Lower leg skin (tissue), 4 donors: ENCODE data around the gene KCNG2. TPM values are rescaled to one million over a fixed set of nuclear protein-coding genes. Genes with fewer than 3 reads are reported as not detected.

Experiments
- DNase-seq, 2 donors: peaks; one replicate each; pipeline ENCODE4 v3.0.0-alpha.2; 2019; ENCODE audit warnings: low spot score in 2 of 2
- H3K4me3 ChIP-seq: fragments of 200-600 bp; sonication (generic); 2 replicates; pipeline ENCODE4 v1.5.1; 2017; ENCODE audit warnings: mild to moderate bottlenecking, low read depth; ENCODE audit not compliant: poor library complexity, severe bottlenecking
- POLR2A ChIP-seq, 2 donors: fragments of 450-650 bp; IDR thresholded peaks; one replicate each; pipeline ENCODE4 v1.6.1; 2016 to 2017; ENCODE audit warnings: antibody characterized with exemption in 2 of 2, mild to moderate bottlenecking in 1 of 2, moderate library complexity in 1 of 2
- WGBS, 2 donors: methylation state at CpG; one replicate each; pipeline ENCODE4 v1.1.5; 2018; 5-methylcytosine and 5-hydroxymethylcytosine counted together
- intact Hi-C: fragments of 100-400 bp; cut with DNase I; formaldehyde crosslinking; loops from one replicate; pipeline ENCODE4 v1.15.0; 2023; ENCODE audit warnings: low total_unique reads
- total RNA-seq, 4 donors: library from RNA; depleted of rRNA; stranded (reverse); fragments of >200 nt; gene quantifications; one replicate each; pipeline ENCODE4 v1.1.0, GENCODE V29; 2016
- TF ChIP-seq, protein P1 (sequence below), 3 donors: fragments of 450-650 bp; IDR thresholded peaks; one replicate each; pipeline ENCODE4 v1.5.1; 2016; ENCODE audit warnings: antibody characterized with exemption in 3 of 3, mild to moderate bottlenecking in 3 of 3, moderate library complexity in 2 of 3

The KCNG2 gene
- total RNA-seq, 4 donors from 2014 or later, result 0.84 TPM; not detected in 3

DNA sequence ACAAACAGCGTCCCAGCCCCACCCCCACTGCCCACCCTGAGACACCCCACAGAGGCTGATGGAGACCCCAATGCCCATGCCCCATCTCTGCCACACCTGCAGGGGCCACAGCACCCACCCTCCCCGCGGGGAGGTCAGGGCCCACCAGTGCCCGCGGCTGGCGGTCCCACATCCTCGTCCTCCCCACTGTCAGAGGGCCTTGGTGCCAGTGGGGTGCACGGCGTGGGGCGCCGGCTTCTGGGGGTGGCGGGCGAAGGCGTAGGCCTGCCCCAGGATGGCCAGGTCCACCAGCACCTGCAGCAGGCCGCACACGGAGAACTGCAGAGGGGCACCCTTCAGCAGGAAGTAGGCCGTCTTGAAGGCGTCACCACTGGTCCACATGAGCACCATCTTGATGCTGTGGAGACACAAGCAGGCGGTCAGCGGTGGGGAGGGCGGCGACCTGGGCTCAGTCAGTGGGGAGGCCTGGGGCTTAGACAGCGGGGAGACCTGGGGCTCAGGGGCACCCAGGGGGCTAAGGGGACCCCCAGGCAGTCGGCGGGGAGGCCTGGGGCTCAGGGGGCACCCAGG is 106.1 kb downstream of the KCNG2 start:
- TF ChIP-seq POLR2A (IDR thresholded peaks at IDR 0.05), result no peak
- TF ChIP-seq, protein P1, sequence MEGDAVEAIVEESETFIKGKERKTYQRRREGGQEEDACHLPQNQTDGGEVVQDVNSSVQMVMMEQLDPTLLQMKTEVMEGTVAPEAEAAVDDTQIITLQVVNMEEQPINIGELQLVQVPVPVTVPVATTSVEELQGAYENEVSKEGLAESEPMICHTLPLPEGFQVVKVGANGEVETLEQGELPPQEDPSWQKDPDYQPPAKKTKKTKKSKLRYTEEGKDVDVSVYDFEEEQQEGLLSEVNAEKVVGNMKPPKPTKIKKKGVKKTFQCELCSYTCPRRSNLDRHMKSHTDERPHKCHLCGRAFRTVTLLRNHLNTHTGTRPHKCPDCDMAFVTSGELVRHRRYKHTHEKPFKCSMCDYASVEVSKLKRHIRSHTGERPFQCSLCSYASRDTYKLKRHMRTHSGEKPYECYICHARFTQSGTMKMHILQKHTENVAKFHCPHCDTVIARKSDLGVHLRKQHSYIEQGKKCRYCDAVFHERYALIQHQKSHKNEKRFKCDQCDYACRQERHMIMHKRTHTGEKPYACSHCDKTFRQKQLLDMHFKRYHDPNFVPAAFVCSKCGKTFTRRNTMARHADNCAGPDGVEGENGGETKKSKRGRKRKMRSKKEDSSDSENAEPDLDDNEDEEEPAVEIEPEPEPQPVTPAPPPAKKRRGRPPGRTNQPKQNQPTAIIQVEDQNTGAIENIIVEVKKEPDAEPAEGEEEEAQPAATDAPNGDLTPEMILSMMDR (IDR thresholded peaks at IDR 0.05), result no peak
- intact Hi-C loops, result no loop called here
- 98 to 99% methylated on average over 19 to 24 of the region's 25 CpGs for WGBS, 2 donors
- H3K4me3 ChIP-seq, result no peak overlapping the region
- peak in 1 of 2 donors; percentile 84 for DNase-seq

DNA sequence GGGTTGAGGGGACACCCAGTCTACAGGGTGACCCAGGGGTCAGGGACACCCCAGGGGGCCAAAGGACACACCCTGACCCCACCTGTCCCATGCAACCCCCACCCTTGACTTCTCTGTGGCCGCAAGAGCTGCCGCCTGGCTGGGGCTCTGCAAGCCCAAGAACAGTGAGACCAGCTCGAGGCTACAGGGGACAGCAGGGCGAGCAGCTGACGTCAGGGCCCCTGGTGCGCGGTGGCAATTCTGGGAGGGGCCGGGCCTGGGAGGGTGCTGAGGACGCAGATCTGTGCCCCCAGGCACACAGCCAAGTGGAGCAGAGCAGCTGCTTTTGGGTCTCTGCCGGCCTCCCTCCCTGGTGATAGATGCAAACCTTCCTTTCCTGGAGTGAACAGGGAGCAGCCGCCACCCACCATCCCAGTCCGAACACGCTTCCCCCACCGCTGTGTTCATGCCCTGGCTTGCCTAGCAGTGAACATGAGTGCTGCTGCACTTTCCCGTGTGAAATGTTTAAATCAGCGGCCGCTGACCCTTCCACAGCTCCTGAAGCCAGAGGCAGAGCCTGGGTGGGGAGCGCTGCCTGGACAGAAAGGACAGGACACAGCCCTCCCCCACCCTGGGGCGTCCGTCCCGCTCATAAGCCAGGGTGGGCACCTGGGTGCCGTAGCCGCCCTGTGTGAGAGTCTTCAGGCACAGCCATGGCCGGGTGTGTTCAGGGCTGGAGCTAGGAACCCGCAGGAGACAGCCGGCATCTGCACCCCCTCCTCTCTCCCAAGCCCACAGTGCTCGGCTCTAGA is 106.8 kb downstream of the KCNG2 start:
- intact Hi-C loops, result no loop called here
- TF ChIP-seq, protein P1 (IDR thresholded peaks at IDR 0.05), result no peak
- WGBS, 2 donors, result 59 to 62% methylated on average over 21 to 27 of the region's 27 CpGs
- DNase-seq, result peak in 1 of 2 donors; percentile 78
- H3K4me3 ChIP-seq, result no peak overlapping the region

DNA sequence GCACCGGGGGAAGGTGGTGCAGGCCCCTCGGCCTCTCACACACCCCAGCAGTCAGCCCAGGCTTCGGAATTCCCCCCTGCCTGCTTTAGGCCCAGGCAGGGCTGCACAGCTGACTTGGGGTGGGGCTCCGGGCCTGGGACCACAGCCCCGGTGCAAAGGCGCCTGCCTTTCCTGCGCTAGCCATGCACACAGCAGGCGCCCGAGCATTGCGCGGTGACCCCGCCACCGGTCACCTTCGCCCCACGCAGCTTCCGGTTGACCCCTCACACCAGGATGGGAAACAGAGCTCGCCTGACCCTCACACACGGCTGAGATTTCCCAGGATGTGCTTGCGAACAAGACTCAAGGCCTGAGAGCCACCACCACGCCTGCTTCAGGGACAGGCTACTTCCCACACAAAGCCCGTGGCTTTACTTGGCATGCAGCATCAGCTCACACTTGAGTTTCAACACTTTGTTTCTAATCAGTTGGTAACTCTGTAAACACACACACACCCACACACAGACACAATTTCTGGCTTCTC is 107.7 kb downstream of the KCNG2 start:
- intact Hi-C loops, result no loop called here
- peak in 1 of 2 donors; percentile 58 for DNase-seq
- no peak for TF ChIP-seq POLR2A (IDR thresholded peaks at IDR 0.05)
- TF ChIP-seq, protein P1 (IDR thresholded peaks at IDR 0.05), result no peak
- H3K4me3 ChIP-seq, result no peak overlapping the region
- 89 to 91% methylated on average over 14 to 21 of the region's 21 CpGs for WGBS, 2 donors

DNA sequence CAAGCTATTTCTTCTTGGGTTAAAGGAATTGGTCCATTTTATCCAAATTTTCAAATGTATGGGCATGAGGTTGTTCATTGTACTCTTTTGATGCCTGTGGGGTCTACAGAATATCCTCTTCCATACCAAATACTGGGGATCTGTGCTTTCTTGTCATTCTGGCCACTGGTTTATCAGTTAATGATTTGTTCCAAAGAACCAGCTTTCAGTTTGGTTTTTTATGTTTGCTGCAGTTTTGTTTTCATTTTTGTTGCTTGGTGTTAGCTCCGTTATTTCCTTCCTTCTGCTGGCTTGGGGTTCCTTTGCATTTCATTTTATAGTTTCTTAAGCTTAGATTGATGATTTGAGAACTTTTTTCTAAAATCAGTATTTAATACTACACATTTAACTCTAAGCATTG is 108.3 kb downstream of the KCNG2 start:
- no peak for TF ChIP-seq POLR2A (IDR thresholded peaks at IDR 0.05)
- TF ChIP-seq, protein P1 (IDR thresholded peaks at IDR 0.05), result no peak
- intact Hi-C loops, result no loop called here
- no peak overlapping the region for H3K4me3 ChIP-seq
- 64 to 91% methylated on average over 1 of the region's 1 CpG for WGBS, 2 donors
- no peak for DNase-seq

DNA sequence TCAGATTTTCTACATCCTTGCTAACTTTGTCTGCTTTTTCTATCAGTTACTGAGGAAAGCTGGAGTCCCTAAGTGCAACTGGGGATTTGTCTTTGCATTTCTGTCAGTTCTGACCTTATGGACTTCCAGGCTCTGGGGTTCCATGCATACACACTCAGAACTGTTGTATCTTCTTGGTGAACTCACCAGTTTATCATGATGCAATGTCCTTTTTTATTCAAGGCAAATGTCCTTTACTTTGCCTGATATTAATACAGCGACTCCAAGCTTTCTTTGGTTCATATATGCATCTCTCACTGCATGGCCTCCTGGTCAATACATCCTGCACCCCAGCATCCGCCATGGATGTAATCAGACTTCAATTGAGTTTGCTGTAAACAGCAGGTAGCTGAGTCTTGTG is 109.0 kb downstream of the KCNG2 start:
- intact Hi-C loops, result no loop called here
- no peak overlapping the region for H3K4me3 ChIP-seq
- DNase-seq, result no peak
- TF ChIP-seq POLR2A (IDR thresholded peaks at IDR 0.05), result no peak
- TF ChIP-seq, protein P1 (IDR thresholded peaks at IDR 0.05), result no peak
- 94 to 99% methylated on average over 2 of the region's 2 CpGs for WGBS, 2 donors
